Endodermal cell (in vitro differentiated cells): ENCODE data around the gene ANKMY1. TPM values are rescaled to one million over a fixed set of nuclear protein-coding genes. Genes with fewer than 3 reads are reported as not detected.

Source experiments
- DNase-seq: peaks from one replicate; pipeline ENCODE4 v3.0.0-alpha.2; 2017
- H3K27ac ChIP-seq: 2 replicates; pipeline ENCODE4 v1.5.1; 2013; ENCODE audit warnings: mild to moderate bottlenecking, low read depth, low read length, moderate library complexity
- H3K27me3 ChIP-seq: 2 replicates; pipeline ENCODE4 v1.6.1; 2013; ENCODE audit warnings: mild to moderate bottlenecking, low read length, moderate library complexity; ENCODE audit not compliant: insufficient read depth, control insufficient read depth, poor library complexity, severe bottlenecking
- H3K36me3 ChIP-seq: 2 replicates; pipeline ENCODE4 v1.7.0; 2013; ENCODE audit warnings: mild to moderate bottlenecking, low read length, moderate library complexity; ENCODE audit not compliant: control insufficient read depth, insufficient read depth
- H3K4me1 ChIP-seq: one replicate; pipeline ENCODE4 v1.7.0; 2013; ENCODE audit warnings: low read length; ENCODE audit not compliant: control insufficient read depth, insufficient read depth
- H3K4me3 ChIP-seq: 2 replicates; pipeline ENCODE4 v1.5.1; 2013; ENCODE audit warnings: mild to moderate bottlenecking, low read length, moderate library complexity
- H3K9ac ChIP-seq: 2 replicates; pipeline ENCODE4 v1.6.1; 2013; ENCODE audit warnings: mild to moderate bottlenecking, low read length, moderate library complexity; ENCODE audit not compliant: poor library complexity, severe bottlenecking; ENCODE audit errors: extremely low read depth
- H3K9me3 ChIP-seq: 2 replicates; pipeline ENCODE4 v1.6.1; 2013; ENCODE audit warnings: mild to moderate bottlenecking, low read length, moderate library complexity; ENCODE audit not compliant: control insufficient read depth
- H3K27ac Mint-ChIP-seq: 2 replicates; pipeline ENCODE4 v1.8.0; 2020; ENCODE audit warnings: mixed read lengths
- H3K27me3 Mint-ChIP-seq: 2 replicates; pipeline ENCODE4 v1.8.0; 2021; ENCODE audit warnings: mild to moderate bottlenecking, mixed read lengths; ENCODE audit not compliant: insufficient read depth
- H3K36me3 Mint-ChIP-seq: 2 replicates; pipeline ENCODE4 v1.8.0; 2020; ENCODE audit warnings: low read depth, mixed read lengths
- H3K4me1 Mint-ChIP-seq: 2 replicates; pipeline ENCODE4 v1.8.0; 2020; ENCODE audit warnings: mixed read lengths
- H3K4me3 Mint-ChIP-seq: 2 replicates; pipeline ENCODE4 v1.8.0; 2020; ENCODE audit warnings: mild to moderate bottlenecking, moderate library complexity, mixed read lengths
- H3K9me3 Mint-ChIP-seq: 2 replicates; pipeline ENCODE4 v1.8.0; 2020; ENCODE audit warnings: mild to moderate bottlenecking, mixed read lengths
- WGBS, 2 experiments: methylation state at CpG; one replicate each; pipeline versions ENCODE4 v1.1.5 to v1.1.7; 2013; ENCODE audit warnings: missing lambda C conversion rate in 2 of 2, mixed read lengths in 1 of 2; ENCODE audit not compliant: insufficient coverage in 1 of 2, insufficient read length in 1 of 2; 5-methylcytosine and 5-hydroxymethylcytosine counted together
- total RNA-seq, 2 donors: library from RNA; stranded (reverse); fragmentation: NEBNext Ultra II Directional in 1 of 2; extraction: Animal tissue kit (Norgen Biotek cat#: 25700) in 1 of 2; gene quantifications; 2 replicates in 1 of 2; 3 replicates in 1 of 2; pipeline ENCODE4 v1.2.1, GENCODE V29; 2021
- TF ChIP-seq, protein P1 (sequence below): fragments of 200-600 bp; sonication (generic); conservative IDR thresholded peaks from 2 replicates; pipeline ENCODE4 v1.5.0; 2021; ENCODE audit warnings: antibody characterized with exemption, mild to moderate bottlenecking

ANKMY1 gene
- total RNA-seq, 2 donors from 2014 or later: 7.4 to 13.3 TPM

DNA sequence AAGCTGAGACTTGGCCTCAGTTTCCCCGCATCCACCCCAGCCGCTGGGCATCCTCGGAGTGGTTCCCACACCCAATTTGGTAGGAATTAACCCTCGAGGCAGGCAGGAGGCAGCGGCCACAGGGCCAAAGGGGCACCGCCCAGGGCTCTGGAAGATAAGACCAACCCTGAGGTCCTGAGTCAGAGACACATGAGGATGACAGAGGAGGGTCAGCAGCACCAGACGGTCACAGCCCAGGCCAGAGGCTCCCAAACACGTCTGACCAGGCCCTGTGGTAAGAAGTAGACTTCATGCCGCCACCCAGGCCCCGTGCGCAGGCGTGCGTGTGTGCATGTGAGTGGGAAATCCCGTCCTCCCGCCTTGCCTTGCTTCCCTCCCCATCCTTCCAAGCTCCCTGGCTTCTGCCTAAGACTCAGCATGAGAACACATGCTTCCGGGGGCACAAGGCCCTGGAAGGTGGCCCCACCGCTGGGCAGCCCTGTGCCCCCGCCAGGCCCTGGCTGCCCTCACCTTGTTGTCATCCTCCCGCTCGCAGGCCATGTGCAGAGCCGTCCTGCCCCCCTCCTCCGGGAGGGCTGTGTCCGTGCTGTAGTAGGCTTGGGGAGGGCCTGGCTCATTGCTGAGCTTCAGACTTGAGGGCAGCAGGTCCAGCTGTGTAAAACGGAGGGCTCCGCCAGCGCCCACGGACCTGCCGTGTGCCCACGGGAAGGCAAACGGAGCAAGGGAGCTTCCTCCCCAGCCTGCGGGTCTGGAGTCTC, 46.3 kb downstream of the ANKMY1 start:
- no peaks in the 10 kb centered on the region for H3K27me3 ChIP-seq
- Mint-ChIP-seq H3K27me3 (peaks cover 5% of the 10 kb centered on the region), H3K36me3 (no peaks in the 10 kb centered on the region), H3K27ac (no peak overlapping the region), H3K9me3 (no peaks in the 10 kb centered on the region), H3K4me3 (no peak overlapping the region), H3K4me1 (no peaks in the 10 kb centered on the region)
- no peak overlapping the region for H3K27ac ChIP-seq
- H3K36me3 ChIP-seq: no peaks in the 10 kb centered on the region
- no peaks in the 10 kb centered on the region for H3K4me1 ChIP-seq
- peak; percentile 40 for DNase-seq
- no peak overlapping the region for H3K9ac ChIP-seq
- H3K9me3 ChIP-seq: no peaks in the 10 kb centered on the region
- 89 to 97% methylated on average over 14 to 31 of the region's 31 CpGs for WGBS, 2 experiments
- TF ChIP-seq, protein P1, sequence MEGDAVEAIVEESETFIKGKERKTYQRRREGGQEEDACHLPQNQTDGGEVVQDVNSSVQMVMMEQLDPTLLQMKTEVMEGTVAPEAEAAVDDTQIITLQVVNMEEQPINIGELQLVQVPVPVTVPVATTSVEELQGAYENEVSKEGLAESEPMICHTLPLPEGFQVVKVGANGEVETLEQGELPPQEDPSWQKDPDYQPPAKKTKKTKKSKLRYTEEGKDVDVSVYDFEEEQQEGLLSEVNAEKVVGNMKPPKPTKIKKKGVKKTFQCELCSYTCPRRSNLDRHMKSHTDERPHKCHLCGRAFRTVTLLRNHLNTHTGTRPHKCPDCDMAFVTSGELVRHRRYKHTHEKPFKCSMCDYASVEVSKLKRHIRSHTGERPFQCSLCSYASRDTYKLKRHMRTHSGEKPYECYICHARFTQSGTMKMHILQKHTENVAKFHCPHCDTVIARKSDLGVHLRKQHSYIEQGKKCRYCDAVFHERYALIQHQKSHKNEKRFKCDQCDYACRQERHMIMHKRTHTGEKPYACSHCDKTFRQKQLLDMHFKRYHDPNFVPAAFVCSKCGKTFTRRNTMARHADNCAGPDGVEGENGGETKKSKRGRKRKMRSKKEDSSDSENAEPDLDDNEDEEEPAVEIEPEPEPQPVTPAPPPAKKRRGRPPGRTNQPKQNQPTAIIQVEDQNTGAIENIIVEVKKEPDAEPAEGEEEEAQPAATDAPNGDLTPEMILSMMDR: no peak
- no peak overlapping the region for H3K4me3 ChIP-seq

DNA sequence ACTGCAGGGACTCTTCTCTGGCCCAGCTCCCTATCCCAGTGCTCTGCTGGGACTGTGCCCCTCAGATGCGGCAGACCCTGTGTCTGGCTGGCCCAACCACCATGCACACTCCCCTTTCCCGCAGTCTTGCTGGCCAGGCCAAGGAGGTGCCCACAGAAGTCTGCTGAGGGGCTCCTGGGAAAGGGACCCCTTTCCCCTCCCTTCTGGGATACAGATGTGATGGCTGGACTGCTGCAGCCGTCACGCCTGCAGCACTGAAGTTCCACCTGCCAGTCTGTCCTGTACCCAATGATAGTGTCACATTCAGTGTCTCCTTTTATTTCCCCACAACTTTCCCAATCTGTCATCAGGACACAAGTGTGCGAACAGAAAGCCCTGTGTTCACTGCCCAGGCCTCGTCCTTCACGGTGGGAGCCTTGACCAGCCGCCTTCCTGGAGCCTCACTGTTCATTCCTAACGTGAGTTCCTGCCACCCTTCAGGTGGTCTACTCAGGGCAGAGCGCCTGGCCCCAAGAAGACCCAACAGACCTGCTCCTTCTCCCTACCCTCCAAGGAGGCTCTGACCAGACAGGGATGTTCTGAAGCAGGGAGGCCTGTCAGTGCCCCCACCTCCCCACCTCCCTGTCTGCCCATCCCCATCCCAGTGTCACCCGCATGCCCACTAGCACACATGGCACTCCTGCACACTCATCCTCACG, 47.1 kb downstream of the ANKMY1 start:
- Mint-ChIP-seq H3K4me1 (no peaks in the 10 kb centered on the region), H3K9me3 (no peaks in the 10 kb centered on the region), H3K36me3 (no peaks in the 10 kb centered on the region), H3K27ac (no peak overlapping the region), H3K4me3 (no peak overlapping the region), H3K27me3 (peaks cover 3% of the 10 kb centered on the region)
- Histone ChIP-seq H3K4me3 (no peak overlapping the region), H3K4me1 (no peaks in the 10 kb centered on the region), H3K9ac (no peak overlapping the region), H3K27me3 (no peaks in the 10 kb centered on the region), H3K9me3 (no peaks in the 10 kb centered on the region), H3K36me3 (no peaks in the 10 kb centered on the region), H3K27ac (no peak overlapping the region)
- TF ChIP-seq, protein P1: no peak
- 87 to 88% methylated on average over 7 to 12 of the region's 12 CpGs for WGBS, 2 experiments
- DNase-seq: peak; percentile 22

DNA sequence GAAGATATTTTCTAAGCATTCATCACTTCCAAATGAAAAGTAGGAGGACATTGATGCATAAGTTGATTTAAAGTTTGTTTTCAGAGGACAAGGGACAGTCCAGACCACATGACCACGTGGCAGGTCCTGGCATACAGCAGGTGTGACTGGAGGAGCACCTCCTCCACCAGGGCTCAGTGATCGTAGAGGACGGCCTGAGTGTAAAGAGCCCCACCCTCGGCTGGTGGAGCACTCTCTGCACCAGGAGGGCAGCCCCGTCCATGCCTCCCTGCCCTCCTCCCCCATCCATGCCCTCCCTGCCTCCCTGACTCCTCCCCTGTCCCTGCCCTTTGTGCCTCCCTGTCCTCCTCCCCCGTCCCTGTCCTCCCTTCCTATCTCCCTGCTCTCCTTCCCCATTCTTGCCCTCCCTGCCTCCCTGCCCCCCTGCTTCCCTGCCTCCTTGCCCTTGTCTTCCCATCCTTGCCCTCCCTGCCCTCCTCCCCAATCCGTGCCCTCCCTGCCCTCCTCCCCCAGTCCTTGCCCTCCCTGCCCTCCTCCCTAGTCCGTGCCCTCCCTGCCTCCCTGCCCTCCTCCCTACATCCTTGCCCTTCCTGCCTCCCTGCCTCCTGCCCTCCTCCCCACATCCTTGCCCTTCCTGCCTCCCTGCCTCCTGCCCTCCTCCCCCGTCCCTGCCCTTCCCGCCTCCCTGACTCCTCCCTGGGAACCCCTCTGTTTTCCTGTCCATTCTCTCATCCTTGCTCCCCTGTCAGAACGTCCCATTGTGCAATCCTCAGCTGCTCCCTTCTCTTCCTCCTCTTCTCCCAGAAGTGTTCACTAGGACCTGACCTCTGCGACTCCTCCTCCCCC, 47.9 kb downstream of the ANKMY1 start:
- no peak overlapping the region for H3K27ac Mint-ChIP-seq
- Histone ChIP-seq H3K4me1 (no peaks in the 10 kb centered on the region), H3K27me3 (no peaks in the 10 kb centered on the region), H3K4me3 (no peak overlapping the region), H3K27ac (no peak overlapping the region), H3K36me3 (no peaks in the 10 kb centered on the region), H3K9ac (no peak overlapping the region), H3K9me3 (no peaks in the 10 kb centered on the region)
- 62 to 68% methylated on average over 10 to 12 of the region's 12 CpGs for WGBS, 2 experiments
- TF ChIP-seq, protein P1: no peak
- H3K4me1 Mint-ChIP-seq: no peaks in the 10 kb centered on the region
- no peaks in the 10 kb centered on the region for H3K9me3 Mint-ChIP-seq
- no peaks in the 10 kb centered on the region for H3K36me3 Mint-ChIP-seq
- H3K27me3 Mint-ChIP-seq: peaks cover 3% of the 10 kb centered on the region
- no peak overlapping the region for H3K4me3 Mint-ChIP-seq
- peak; percentile 13 for DNase-seq
